Measurements from ENCODE around the gene TSPAN7. TPM values are rescaled to one million over a fixed set of nuclear protein-coding genes. Genes with fewer than 3 reads are reported as not detected.

The TSPAN7 gene, protein sequence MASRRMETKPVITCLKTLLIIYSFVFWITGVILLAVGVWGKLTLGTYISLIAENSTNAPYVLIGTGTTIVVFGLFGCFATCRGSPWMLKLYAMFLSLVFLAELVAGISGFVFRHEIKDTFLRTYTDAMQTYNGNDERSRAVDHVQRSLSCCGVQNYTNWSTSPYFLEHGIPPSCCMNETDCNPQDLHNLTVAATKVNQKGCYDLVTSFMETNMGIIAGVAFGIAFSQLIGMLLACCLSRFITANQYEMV
- total RNA-seq (2014; rRNA removed; shearing (Covaris generic)) = 1.1 TPM in 1 of 2 replicates, not detected in the other

- DNase-seq (ENCODE audit: low spot score) = peak; percentile 29
Observed at GRCh38 chrX:38561126-38561868, at the start of gene TSPAN7. Gene TSPAN7, plus strand, starts transcription at chrX:38561542. Its CDS starts 5 bp downstream, at chrX:38561547.

- DNase-seq (ENCODE audit: low spot score) = peak; percentile 49
Observed at GRCh38 chrX:38513112-38513742, 48.1 kb upstream of the TSPAN7 start.

GRCh38 chrX:38514016-38514854, 47.1 kb upstream of the TSPAN7 start:
- no peak for DNase-seq (ENCODE audit: low spot score)

DNA sequence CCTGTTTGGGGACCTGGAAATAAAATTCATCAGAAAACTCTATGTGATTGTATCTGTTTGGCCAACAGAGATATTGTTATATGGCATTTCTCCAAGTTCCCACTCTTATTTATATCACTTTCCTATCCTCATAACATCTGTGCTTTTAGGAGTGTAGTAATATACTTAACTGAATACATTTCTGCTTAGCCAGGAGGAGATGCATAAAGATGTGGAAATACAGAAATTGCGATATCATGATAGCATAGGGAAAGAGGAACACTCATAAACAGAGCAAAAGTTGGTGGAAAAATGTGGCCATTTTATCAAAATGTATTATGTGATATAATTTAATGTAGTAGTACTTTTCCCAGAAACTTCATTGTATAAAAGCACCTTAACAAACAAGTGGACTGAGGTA, 46.1 kb upstream of the TSPAN7 start:
- DNase-seq (ENCODE audit: low spot score) = no peak

- DNase-seq (ENCODE audit: low spot score) = no peak
Observed at GRCh38 chrX:38516196-38516774, 45.1 kb upstream of the TSPAN7 start.

DNA sequence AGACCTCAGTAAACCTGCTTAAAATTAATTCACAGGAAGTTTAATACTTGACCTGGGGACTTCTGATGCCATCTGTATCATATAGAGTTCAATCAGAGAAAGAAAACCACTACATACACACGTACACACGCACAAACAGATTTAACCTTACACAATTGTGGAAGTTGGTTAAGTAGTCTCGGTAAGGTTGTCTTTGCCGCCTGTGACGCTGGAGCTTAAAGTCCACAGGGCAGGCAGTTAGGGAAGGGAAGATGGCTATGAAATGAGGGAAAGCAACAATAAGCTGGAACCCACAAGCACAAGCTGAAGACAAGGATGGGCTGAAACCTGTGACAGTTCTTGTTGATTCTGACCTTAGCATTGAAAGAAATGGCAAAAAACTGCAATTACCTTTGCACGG, 41.7 kb upstream of the TSPAN7 start:
- DNase-seq (ENCODE audit: low spot score) = no peak

DNA sequence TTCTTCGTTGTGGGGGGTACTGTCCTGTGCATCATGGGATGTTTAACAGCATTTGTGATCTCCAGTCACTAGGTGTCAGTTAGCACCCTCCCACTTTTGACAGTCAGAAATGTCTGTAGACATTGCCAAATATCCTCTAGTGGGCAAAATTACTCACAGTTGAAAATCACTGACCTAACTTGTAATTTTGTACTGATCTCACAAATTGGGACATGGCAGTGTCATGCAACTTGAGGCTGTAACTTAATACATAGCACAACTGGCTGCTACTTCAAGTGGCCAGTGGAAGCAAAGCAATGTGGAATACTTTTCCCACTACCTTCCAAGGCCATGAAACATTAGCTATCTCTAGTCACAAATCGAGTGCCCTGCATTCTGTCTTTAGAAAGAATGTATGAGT, 23.2 kb upstream of the TSPAN7 start:
- no peak for DNase-seq (ENCODE audit: low spot score)

DNA sequence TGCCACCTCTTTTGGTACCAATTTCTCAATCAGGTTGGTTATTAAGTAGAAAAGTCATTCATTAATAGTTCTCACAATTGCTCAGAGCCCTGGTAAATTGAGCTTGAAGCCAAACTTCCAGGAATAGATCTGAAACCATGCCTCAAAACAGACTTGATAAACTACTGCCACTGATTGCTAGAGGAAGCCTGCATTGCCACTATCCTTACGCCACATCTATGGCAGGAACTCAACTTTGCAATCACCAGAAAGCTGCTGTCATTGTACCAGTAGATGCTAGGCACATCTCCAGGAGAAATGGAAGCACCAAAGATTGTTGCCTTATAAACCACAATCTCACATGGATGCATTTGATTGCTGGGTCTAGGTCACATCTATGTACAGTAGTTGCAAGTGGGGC, 21.6 kb upstream of the TSPAN7 start:
- DNase-seq (ENCODE audit: low spot score) = no peak

DNA sequence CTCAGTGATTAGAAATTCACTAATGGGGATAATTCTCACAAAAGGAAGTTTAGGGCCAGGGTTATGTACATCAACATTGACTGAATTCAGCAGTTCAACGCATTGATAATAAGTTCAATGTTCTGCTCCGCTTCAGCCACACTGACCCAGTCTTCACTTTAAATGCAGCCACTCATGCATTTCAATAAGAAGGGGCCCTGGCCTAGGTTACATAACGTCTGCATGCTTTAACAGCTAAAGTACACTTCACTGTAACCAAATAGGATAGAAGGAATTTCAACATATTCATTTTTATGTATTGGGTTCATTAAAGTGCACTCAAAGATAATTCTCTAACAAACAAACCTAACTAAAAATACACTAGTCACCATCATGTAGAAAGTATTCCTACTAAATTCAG, 12.8 kb upstream of the TSPAN7 start:
- DNase-seq (ENCODE audit: low spot score) = no peak

- peak; percentile 21 for DNase-seq (ENCODE audit: low spot score)
Observed at GRCh38 chrX:38552721-38553120, 8.6 kb upstream of the TSPAN7 start.

DNA sequence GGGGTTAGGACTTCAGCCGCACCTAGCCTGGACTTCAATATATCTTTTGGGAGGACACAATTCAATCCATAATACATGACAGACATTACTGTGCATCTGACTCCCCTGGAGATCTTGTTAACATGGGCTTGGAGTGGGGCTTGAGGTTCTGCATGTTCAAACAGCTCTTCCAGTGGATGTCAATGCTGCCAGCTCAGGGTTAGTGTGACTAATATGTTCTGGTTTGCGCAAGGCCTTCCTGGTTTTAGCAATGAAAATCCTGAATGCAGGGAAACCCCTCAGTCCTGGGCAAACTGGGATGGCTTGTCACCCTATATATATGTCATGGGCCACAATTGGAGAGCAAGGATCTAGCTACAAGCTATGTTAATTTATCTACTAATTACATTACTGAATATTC, 2.7 kb upstream of the TSPAN7 start:
- DNase-seq (ENCODE audit: low spot score) = no peak

DNA sequence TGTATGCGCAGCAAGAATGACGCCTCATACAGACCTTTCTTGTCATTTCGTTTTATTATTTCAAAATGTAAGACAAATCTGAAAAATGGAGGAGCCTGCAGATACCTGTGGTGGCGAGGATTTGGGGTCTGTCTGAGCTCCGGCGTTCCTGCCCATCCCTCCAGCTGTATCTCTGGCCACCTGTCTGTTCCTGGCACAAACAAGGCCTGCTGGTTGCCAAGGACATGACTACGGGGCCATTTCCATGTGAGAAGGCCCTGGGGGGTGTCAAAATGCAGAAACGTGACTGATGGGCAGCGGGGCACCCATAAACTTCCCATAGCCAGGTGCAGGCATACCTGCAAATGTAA, 591 bp upstream of the TSPAN7 start:
- DNase-seq (ENCODE audit: low spot score) = no peak

DNA sequence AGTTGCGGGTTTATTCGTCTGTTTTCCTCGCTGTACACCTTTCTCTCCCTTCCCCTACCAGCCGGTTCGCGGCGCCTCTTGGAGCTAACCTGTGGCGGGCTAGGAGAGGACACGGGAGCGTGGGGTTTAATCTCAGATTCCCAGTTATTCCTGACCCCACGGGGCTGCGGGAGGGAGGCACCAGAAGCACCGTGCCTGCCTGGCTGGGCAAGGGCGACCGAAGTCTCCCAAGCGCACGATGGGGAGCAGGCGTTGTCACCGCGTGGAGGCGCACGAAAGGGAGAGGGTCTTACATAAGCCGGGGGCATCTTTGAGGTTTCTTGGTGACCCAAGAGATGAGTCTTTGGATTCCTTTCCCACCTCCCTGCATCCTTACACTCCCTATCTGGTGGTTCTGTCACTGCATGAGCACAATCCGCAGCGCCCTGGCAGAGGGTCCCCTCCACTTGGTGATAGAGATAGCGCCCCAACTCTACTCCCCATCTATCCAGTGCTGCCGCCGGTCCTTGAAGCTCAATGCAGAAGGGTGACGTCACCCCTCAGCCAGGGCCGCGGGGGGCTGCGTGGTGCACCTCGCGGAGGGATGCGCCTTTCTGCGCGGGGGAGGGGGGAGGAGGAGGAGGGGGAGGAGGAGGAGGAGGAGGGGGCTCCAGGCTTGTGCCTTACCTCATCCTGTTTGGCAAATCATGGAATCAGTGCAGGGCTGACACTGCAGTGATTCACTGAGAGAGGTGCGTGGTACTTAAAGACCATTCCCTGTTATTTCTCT, 793 bp downstream of the TSPAN7 start:
- no peak for DNase-seq (ENCODE audit: low spot score)

DNA sequence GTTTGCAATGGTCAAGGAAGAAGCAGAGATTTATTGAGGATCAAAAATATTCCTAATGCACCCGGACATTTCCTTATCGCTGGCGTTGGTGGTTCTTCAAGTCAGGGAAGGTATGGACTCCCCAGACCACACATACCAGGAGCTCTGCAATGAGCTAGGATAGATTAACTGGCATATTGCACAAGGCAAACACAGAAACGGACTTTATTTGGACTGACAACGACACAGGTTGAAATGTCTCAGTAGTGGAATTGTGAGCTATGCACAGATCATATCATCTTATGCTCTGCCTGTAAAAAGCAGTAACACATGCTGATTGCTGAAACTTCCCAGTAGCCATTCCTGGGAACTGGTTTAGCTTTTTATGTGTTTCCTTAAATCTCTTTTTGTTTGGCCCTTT, 1.7 kb downstream of the TSPAN7 start:
- no peak for DNase-seq (ENCODE audit: low spot score)

DNA sequence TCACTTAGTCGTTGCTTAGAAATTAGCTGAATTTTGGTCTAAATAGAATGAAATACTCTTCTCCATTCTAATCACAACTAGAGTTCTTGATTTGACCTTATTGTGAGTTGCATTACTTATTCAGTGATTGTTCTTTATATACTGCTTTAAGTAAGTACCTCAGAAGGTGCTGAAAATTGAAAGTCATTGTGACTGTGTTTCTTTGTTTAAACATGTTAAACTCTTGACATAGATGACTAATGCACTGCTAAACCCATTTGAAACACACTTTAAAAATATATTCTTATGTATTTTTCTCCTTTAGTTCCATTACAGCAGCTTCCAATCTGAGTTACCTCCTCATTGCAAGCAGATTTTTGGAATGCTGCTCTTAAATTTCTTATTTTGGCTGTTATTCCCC, 9.1 kb downstream of the TSPAN7 start:
- DNase-seq (ENCODE audit: low spot score) = no peak

GRCh38 chrX:38571058-38571457, 9.7 kb downstream of the TSPAN7 start:
- DNase-seq (ENCODE audit: low spot score) = no peak

- no peak for DNase-seq (ENCODE audit: low spot score)
Observed at GRCh38 chrX:38574858-38575257, 13.5 kb downstream of the TSPAN7 start.

DNA sequence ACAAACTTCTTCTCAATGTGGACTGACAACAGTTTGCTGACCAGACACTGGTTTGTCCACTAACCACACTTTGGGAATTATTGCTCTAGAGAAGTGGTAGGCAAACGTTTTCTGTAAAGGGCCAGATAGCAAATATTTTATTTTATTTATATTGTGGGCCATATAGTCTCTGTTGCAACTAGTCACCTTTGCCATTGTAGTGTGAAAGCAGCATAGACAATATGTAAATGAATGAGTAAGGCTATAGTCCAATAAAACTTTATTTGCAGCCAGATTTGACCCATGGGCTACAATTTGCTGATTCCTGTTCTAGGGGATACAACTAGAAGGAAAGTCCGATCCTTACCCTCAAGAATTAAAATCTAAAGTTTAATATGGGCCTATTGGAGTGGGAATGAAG, 14.5 kb downstream of the TSPAN7 start:
- DNase-seq (ENCODE audit: low spot score) = no peak

GRCh38 chrX:38577738-38578137, 16.4 kb downstream of the TSPAN7 start:
- DNase-seq (ENCODE audit: low spot score) = no peak

- DNase-seq (ENCODE audit: low spot score) = no peak
Observed at GRCh38 chrX:38578167-38578566, 16.8 kb downstream of the TSPAN7 start.

- no peak for DNase-seq (ENCODE audit: low spot score)
Observed at GRCh38 chrX:38583181-38583580, 21.8 kb downstream of the TSPAN7 start.
